Erythroblast (primary cell): Measurements from ENCODE around the gene CALCR.

Experiments used
- GATA1 ChIP-seq: IDR thresholded peaks from 2 replicates; pipeline ENCODE4 v1.6.1; 2011; ENCODE audit warnings: low read depth, mild to moderate bottlenecking, control low read depth, low read length, moderate library complexity
- POLR2A ChIP-seq: IDR thresholded peaks from 2 replicates; pipeline ENCODE4 v1.6.1; 2011; ENCODE audit warnings: mild to moderate bottlenecking, low read length

DNA sequence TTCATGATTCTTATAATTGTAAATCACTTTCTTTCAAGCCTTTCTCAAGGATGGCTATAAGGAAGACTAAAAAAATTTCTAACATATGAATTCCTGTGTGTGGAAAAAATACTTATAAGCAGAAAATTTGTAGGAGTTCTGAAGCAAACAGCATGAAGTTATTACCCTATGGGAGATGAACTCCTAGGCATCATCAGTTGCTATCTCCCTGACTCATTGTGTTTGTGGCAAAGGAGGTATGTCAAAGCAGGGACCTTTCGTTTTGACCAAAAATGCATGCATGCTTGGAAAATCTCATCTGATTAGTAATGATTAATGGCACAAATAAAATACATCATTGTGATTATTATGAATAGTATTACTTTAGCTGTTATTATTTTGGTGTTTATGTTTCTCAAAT lies 59.4 kb downstream of the CALCR start:
- TF ChIP-seq POLR2A = no peak
- no peak for TF ChIP-seq GATA1
